HEK293 (cell line): ENCODE measurements around the gene PPP2R5D.

Experiments used
- CTCF ChIA-PET: fragments of 350-600 bp; formaldehyde crosslinking; extraction: SDS; loops from one replicate; lab custom pipeline; 2021; ENCODE audit warnings: antibody characterized with exemption; lab: Yijun Ruan, JAX
- POLR2A ChIA-PET: fragments of 300-600 bp; formaldehyde crosslinking; extraction: SDS; loops from one replicate; lab custom pipeline; 2020; ENCODE audit warnings: antibody characterized with exemption, inconsistent platforms; lab: Yijun Ruan, JAX
- H3K27ac ChIP-seq: fragments of 200-500 bp; sonication (Bioruptor generic); 2 replicates; pipeline ENCODE4 v1.5.1; 2014; ENCODE audit warnings: low read depth, low read length, control low read depth, inconsistent platforms; ENCODE audit errors: extremely low read depth
- H3K36me3 ChIP-seq, 2 experiments: fragments of 200-500 bp in 1 of 2; sonication (Bioruptor generic) in 1 of 2; 1 replicate in 1 of 2; 2 replicates in 1 of 2; pipeline ENCODE4 v1.5.1; 2014 to 2017; ENCODE audit warnings: inconsistent platforms in 2 of 2, low read length in 2 of 2; ENCODE audit not compliant: control insufficient read depth in 2 of 2, insufficient read depth in 1 of 2
- H3K4me1 ChIP-seq: fragments of 200-500 bp; sonication (Bioruptor generic); 2 replicates; pipeline ENCODE4 v1.5.1; 2014; ENCODE audit warnings: mild to moderate bottlenecking, low read length, inconsistent platforms; ENCODE audit not compliant: control insufficient read depth, insufficient read depth
- H3K4me3 ChIP-seq: 2 replicates; pipeline ENCODE4 v1.5.1; 2011; ENCODE audit warnings: low read depth, mild to moderate bottlenecking, control low read depth, low read length, moderate library complexity
- H3K9me3 ChIP-seq: fragments of 200-500 bp; sonication (Bioruptor generic); 2 replicates; pipeline ENCODE4 v1.5.1; 2014; ENCODE audit warnings: low read depth, low read length, inconsistent platforms; ENCODE audit not compliant: control insufficient read depth, insufficient read depth
- KLF8 ChIP-seq: fragments of 450-650 bp; formaldehyde crosslinking; IDR thresholded peaks from 2 replicates; pipeline ENCODE4 v1.5.1; 2016; ENCODE audit warnings: missing biosample characterization, missing genetic modification characterization
- OSR2 ChIP-seq: fragments of 450-650 bp; formaldehyde crosslinking; IDR thresholded peaks from 2 replicates; pipeline ENCODE4 v1.5.1; 2016; ENCODE audit warnings: missing biosample characterization, missing genetic modification characterization
- SALL2 ChIP-seq: fragments of 450-650 bp; formaldehyde crosslinking; IDR thresholded peaks from 2 replicates; pipeline ENCODE4 v1.5.0; 2017; ENCODE audit warnings: missing biosample characterization, mild to moderate bottlenecking, missing genetic modification characterization, borderline replicate concordance
- ZBTB17 ChIP-seq: fragments of 450-650 bp; formaldehyde crosslinking; IDR thresholded peaks from 2 replicates; pipeline ENCODE4 v1.5.1; 2016; ENCODE audit warnings: missing biosample characterization, missing genetic modification characterization
- ZBTB20 ChIP-seq: fragments of 450-650 bp; formaldehyde crosslinking; IDR thresholded peaks from 2 replicates; pipeline ENCODE4 v1.5.1; 2016; ENCODE audit warnings: missing biosample characterization, missing genetic modification characterization
- ZNF157 ChIP-seq: fragments of 450-650 bp; formaldehyde crosslinking; IDR thresholded peaks from 2 replicates; pipeline ENCODE4 v1.5.1; 2016; ENCODE audit warnings: missing biosample characterization, missing genetic modification characterization
- ZNF174 ChIP-seq: fragments of 450-650 bp; formaldehyde crosslinking; IDR thresholded peaks from 2 replicates; pipeline ENCODE4 v1.5.0; 2017; ENCODE audit warnings: missing biosample characterization, mild to moderate bottlenecking, missing genetic modification characterization
- ZNF560 ChIP-seq: fragments of 450-650 bp; formaldehyde crosslinking; IDR thresholded peaks from 2 replicates; pipeline ENCODE4 v1.5.1; 2017; ENCODE audit warnings: missing biosample characterization, missing genetic modification characterization, borderline replicate concordance
- ZNF561 ChIP-seq: fragments of 450-650 bp; IDR thresholded peaks from 2 replicates; pipeline ENCODE4 v1.5.1; 2018; ENCODE audit warnings: missing biosample characterization, missing genetic modification characterization, borderline replicate concordance
- ZNF692 ChIP-seq: fragments of 450-650 bp; formaldehyde crosslinking; IDR thresholded peaks from 2 replicates; pipeline ENCODE4 v1.5.1; 2016; ENCODE audit warnings: missing biosample characterization, missing genetic modification characterization
- ZNF837 ChIP-seq: fragments of 450-650 bp; formaldehyde crosslinking; IDR thresholded peaks from 2 replicates; pipeline ENCODE4 v1.5.1; 2016; ENCODE audit warnings: missing biosample characterization, missing genetic modification characterization
- TF ChIP-seq, protein P1 (sequence below): fragments of 450-650 bp; formaldehyde crosslinking; IDR thresholded peaks from 2 replicates; pipeline ENCODE4 v1.5.1; 2016; ENCODE audit warnings: missing biosample characterization, missing genetic modification characterization
- TF ChIP-seq, protein P2 (sequence below): fragments of 450-650 bp; formaldehyde crosslinking; IDR thresholded peaks from 2 replicates; pipeline ENCODE4 v1.5.1; 2016; ENCODE audit warnings: missing biosample characterization, missing genetic modification characterization, borderline replicate concordance
- TF ChIP-seq, protein P3 (sequence below): fragments of 450-650 bp; formaldehyde crosslinking; IDR thresholded peaks from 2 replicates; pipeline ENCODE4 v1.5.1; 2016; ENCODE audit warnings: missing biosample characterization, missing genetic modification characterization

The PPP2R5D gene

GRCh38 chr6:42938428-42938796, 46.0 kb upstream of the PPP2R5D start (continued):
- TF ChIP-seq, protein P1, sequence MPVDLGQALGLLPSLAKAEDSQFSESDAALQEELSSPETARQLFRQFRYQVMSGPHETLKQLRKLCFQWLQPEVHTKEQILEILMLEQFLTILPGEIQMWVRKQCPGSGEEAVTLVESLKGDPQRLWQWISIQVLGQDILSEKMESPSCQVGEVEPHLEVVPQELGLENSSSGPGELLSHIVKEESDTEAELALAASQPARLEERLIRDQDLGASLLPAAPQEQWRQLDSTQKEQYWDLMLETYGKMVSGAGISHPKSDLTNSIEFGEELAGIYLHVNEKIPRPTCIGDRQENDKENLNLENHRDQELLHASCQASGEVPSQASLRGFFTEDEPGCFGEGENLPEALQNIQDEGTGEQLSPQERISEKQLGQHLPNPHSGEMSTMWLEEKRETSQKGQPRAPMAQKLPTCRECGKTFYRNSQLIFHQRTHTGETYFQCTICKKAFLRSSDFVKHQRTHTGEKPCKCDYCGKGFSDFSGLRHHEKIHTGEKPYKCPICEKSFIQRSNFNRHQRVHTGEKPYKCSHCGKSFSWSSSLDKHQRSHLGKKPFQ (tag by site-specific recombination), result no peak

DNA sequence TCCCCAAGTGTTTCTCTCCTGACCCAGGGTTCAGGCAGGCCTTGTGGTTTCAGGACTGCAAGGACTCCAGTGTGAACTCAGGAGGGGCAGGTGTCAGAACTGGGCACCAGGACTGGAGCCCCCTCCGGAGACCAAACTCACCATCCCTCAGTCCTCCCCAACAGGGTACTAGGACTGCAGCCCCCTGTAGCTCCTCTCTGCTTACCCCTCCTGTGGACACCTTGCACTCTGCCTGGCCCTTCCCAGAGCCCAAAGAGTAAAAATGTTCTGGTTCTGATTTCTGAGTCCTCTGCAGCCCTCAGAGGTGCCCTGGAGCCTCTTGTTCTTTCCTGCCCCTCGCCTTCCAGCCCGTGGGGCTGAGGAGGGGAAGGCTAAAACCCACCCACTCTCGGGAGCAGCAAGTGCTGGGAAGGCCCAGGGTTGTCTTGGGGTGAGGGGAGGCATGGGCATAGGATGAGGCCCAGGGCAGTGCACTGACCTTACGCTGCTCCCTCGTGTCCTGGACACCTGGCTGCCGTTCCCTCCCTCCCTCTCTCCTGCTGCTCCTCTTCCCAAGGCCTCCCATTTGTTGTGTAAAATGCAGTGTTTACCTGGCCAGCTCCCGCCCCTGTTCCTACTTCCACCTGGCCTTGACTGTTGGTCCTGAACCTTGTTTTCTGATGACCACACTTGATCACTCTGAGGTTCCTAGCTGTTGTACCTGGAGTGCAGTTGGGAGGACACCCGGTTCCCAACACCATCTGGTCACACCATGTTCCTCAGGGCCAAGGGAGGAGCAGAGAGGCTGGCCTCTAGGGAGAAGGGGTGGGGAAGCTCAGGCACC, 45.2 kb upstream of the PPP2R5D start:
- H3K4me3 ChIP-seq, result no peak overlapping the region
- no peaks in the 10 kb centered on the region for H3K4me1 ChIP-seq
- peaks cover 20 to 67% of the 10 kb centered on the region in 2 experiments for H3K36me3 ChIP-seq
- CTCF ChIA-PET, result interaction anchor here (0.7 kb wide), 1 partner anchor 25 kb away, joined by 4 read pairs; no protein-coding TSS in a partner anchor
- no peaks in the 10 kb centered on the region for H3K9me3 ChIP-seq
- no peak overlapping the region for H3K27ac ChIP-seq
- TF ChIP-seq OSR2 (tag by site-specific recombination), result no peak
- TF ChIP-seq ZNF561 (tag by site-specific recombination), result no peak
- TF ChIP-seq, protein P2, sequence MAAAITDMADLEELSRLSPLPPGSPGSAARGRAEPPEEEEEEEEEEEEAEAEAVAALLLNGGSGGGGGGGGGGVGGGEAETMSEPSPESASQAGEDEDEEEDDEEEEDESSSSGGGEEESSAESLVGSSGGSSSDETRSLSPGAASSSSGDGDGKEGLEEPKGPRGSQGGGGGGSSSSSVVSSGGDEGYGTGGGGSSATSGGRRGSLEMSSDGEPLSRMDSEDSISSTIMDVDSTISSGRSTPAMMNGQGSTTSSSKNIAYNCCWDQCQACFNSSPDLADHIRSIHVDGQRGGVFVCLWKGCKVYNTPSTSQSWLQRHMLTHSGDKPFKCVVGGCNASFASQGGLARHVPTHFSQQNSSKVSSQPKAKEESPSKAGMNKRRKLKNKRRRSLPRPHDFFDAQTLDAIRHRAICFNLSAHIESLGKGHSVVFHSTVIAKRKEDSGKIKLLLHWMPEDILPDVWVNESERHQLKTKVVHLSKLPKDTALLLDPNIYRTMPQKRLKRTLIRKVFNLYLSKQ (tag by site-specific recombination), result no peak
- no peak for TF ChIP-seq ZNF560
- no peak for TF ChIP-seq ZBTB17 (tag by site-specific recombination)
- TF ChIP-seq KLF8 (tag by site-specific recombination), result no peak
- TF ChIP-seq ZNF174, result no peak
- no peak for TF ChIP-seq ZNF692 (tag by site-specific recombination)
- TF ChIP-seq, protein P3, sequence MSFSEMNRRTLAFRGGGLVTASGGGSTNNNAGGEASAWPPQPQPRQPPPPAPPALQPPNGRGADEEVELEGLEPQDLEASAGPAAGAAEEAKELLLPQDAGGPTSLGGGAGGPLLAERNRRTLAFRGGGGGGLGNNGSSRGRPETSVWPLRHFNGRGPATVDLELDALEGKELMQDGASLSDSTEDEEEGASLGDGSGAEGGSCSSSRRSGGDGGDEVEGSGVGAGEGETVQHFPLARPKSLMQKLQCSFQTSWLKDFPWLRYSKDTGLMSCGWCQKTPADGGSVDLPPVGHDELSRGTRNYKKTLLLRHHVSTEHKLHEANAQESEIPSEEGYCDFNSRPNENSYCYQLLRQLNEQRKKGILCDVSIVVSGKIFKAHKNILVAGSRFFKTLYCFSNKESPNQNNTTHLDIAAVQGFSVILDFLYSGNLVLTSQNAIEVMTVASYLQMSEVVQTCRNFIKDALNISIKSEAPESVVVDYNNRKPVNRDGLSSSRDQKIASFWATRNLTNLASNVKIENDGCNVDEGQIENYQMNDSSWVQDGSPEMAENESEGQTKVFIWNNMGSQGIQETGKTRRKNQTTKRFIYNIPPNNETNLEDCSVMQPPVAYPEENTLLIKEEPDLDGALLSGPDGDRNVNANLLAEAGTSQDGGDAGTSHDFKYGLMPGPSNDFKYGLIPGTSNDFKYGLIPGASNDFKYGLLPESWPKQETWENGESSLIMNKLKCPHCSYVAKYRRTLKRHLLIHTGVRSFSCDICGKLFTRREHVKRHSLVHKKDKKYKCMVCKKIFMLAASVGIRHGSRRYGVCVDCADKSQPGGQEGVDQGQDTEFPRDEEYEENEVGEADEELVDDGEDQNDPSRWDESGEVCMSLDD, result no peak
- TF ChIP-seq ZNF837 (tag by site-specific recombination), result no peak
- TF ChIP-seq ZBTB20 (tag by site-specific recombination), result no peak
- TF ChIP-seq, all 188 proteins: peak for 0
- POLR2A ChIA-PET, result interaction anchor here (0.7 to 3.3 kb wide), 5 partner anchors 10 to 75 kb away, joined by 3 to 16 read pairs (median 4); partner anchors contain the start of genes CNPY3, KLHDC3, MEA1 and PPP2R5D

DNA sequence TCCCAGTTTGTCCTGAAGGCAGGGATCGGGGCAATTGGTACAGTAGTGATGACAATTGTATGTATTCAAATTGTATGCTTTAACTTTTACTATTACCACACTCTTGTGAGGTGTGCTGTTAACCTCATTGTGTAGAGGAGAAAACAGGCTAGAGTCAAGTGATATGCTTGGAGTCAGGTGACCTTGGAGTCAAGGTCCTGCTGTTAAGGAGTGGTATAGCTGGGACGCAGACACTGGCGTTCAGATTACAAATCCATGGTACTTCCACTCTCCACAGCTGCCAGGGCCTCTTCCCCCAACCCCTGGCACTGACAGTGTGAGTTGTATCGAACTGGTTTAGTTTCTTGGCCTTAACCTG, 44.6 kb upstream of the PPP2R5D start:
- no peak overlapping the region for H3K27ac ChIP-seq

More for the DNA sequence above, 44.6 kb upstream of the PPP2R5D start:
- Histone ChIP-seq H3K4me1 (no peaks in the 10 kb centered on the region), H3K36me3 (peaks cover 20 to 61% of the 10 kb centered on the region in 2 experiments), H3K4me3 (no peak overlapping the region), H3K9me3 (no peaks in the 10 kb centered on the region)
- CTCF ChIA-PET, result interaction anchor here (0.7 kb wide), 1 partner anchor 26 kb away, joined by 4 read pairs; no protein-coding TSS in a partner anchor
- POLR2A ChIA-PET, result interaction anchor here (1.0 to 3.3 kb wide), 2 partner anchors 10 to 44 kb away, joined by 4 to 16 read pairs; partner anchors contain the start of genes CNPY3 and PPP2R5D
- TF ChIP-seq SALL2 (tag by site-specific recombination), result no peak
- TF ChIP-seq ZNF157 (tag by site-specific recombination), result peak; percentile 79
